Right lobe of liver (tissue), 6 donors: Measurements from ENCODE around the gene MACO1. TPM values are rescaled to one million over a fixed set of nuclear protein-coding genes. Genes with fewer than 3 reads are reported as not detected.
"Not testable (repeated sequence)": the region's sequence is repeated elsewhere in the genome, so short reads cannot be mapped to it uniquely, and the experiment has no call there.

ENCODE experiments used
- ATAC-seq, 4 donors: fragments of 200-7000 bp; cut with Tn5 transposase; one replicate each; pipeline ENCODE4 v1.9.1; 2020; ENCODE audit warnings: mild to moderate bottlenecking in 4 of 4, moderate library complexity in 4 of 4
- DNase-seq, 3 donors: peaks; one replicate each; pipeline ENCODE4 v3.0.0-alpha.2; 2020
- H3K27ac ChIP-seq, 3 donors: fragments of 200-600 bp; one replicate each; pipeline ENCODE4 v1.8.0; 2022
- H3K27me3 ChIP-seq, 2 donors: fragments of 200-600 bp; one replicate each; pipeline ENCODE4 v1.8.0; 2022
- H3K36me3 ChIP-seq, 4 donors: fragments of 200-600 bp; sonication (generic) in 1 of 4; one replicate each; pipeline versions ENCODE4 v1.5.1 to v1.8.0; 2017 to 2022; ENCODE audit warnings: control low read depth in 1 of 4
- H3K4me1 ChIP-seq, 4 donors: fragments of 200-600 bp; sonication (generic) in 1 of 4; one replicate each; pipeline versions ENCODE4 v1.5.1 to v1.8.0; 2017 to 2022; ENCODE audit warnings: control low read depth in 1 of 4
- H3K4me3 ChIP-seq, 3 donors: fragments of 200-600 bp; one replicate each; pipeline ENCODE4 v1.8.0; 2022
- H3K9me3 ChIP-seq, 4 donors: fragments of 200-600 bp; sonication (generic) in 1 of 4; one replicate each; pipeline versions ENCODE4 v1.5.1 to v1.8.0; 2017 to 2022; ENCODE audit warnings: control low read depth in 1 of 4
- POLR2A ChIP-seq: fragments of 450-650 bp; IDR thresholded peaks from one replicate; pipeline ENCODE4 v1.6.1; 2017; ENCODE audit warnings: antibody characterized with exemption, mild to moderate bottlenecking
- WGBS: methylation state at CpG from one replicate; pipeline ENCODE4 v1.1.6; 2018; ENCODE audit warnings: low coverage, low lambda C conversion rate; ENCODE audit not compliant: insufficient coverage; ENCODE audit errors: missing lambda C conversion rate; 5-methylcytosine and 5-hydroxymethylcytosine counted together
- intact Hi-C, 2 donors: fragments of 100-400 bp; cut with DNase I; formaldehyde crosslinking; loops; one replicate each; pipeline versions ENCODE4 v1.11.2 to v1.14.1; 2022
- total RNA-seq, 6 experiments: library from RNA; depleted of rRNA in 2 of 6; stranded (reverse); fragments of >200 nt in 2 of 6; fragmentation: NEBNext Ultra II Directional in 3 of 6; extraction: Animal tissue kit (Norgen Biotek cat#: 25700) in 3 of 6; gene quantifications; one replicate each; pipeline versions ENCODE4 v1.1.0 to v1.2.4, GENCODE V29; 2016 to 2023
- TF ChIP-seq, protein P1 (sequence below), 4 donors: fragments of 200-600 bp in 3 of 4; fragments of 450-650 bp in 1 of 4; IDR thresholded peaks; one replicate each; pipeline versions ENCODE4 v1.5.1 to v1.8.0; 2016 to 2022; ENCODE audit warnings: antibody characterized with exemption in 4 of 4, mild to moderate bottlenecking in 2 of 4
- donor health status: DM: no; HTN: yes; CAD: no.
- donor health status: DM: no; HTN: no; CAD: no.
- donor health status: DM: no; HTN: no; CAD: no.
- donor health status: DM: no; HTN: yes; CAD: no.
- donor health status: DM: no; HTN: yes; CAD: no.

The MACO1 gene
- total RNA-seq, 6 experiments from 2014 or later, result 23.2 to 32.9 (median 27.2) TPM

DNA sequence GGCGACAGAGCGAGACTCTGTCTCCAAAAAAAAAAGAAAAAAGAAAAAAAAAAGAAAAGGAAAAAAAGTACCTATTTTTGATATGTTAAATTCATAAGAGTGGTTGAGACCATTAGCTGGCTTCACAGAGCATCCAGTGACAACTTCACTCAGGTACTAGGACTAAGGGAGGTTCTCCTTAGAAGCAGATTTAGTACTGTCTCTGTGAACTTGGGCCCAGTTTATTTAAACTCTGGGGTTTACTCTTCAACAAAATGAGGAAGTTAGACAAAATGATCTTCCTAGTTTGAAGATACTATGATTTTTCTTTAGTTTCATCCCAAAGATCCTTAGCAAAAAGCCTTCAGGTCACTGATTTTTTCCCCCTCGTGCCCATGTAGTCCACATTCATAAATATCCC lies 21.2 kb downstream of the MACO1 start:
- Histone ChIP-seq H3K9me3 (no peaks in the 10 kb centered on the region), H3K27ac (no peak overlapping the region), H3K4me1 (peaks cover 0 to 15% (median 0%) of the 10 kb centered on the region in 4 donors), H3K36me3 (peaks cover 0 to 34% (median 6%) of the 10 kb centered on the region in 4 donors), H3K4me3 (no peak overlapping the region), H3K27me3 (no peaks in the 10 kb centered on the region)
- WGBS, result 97% methylated on average over 2 of the region's 3 CpGs
- intact Hi-C loops, result no loop called here
- no peak for DNase-seq
- TF ChIP-seq, protein P1, sequence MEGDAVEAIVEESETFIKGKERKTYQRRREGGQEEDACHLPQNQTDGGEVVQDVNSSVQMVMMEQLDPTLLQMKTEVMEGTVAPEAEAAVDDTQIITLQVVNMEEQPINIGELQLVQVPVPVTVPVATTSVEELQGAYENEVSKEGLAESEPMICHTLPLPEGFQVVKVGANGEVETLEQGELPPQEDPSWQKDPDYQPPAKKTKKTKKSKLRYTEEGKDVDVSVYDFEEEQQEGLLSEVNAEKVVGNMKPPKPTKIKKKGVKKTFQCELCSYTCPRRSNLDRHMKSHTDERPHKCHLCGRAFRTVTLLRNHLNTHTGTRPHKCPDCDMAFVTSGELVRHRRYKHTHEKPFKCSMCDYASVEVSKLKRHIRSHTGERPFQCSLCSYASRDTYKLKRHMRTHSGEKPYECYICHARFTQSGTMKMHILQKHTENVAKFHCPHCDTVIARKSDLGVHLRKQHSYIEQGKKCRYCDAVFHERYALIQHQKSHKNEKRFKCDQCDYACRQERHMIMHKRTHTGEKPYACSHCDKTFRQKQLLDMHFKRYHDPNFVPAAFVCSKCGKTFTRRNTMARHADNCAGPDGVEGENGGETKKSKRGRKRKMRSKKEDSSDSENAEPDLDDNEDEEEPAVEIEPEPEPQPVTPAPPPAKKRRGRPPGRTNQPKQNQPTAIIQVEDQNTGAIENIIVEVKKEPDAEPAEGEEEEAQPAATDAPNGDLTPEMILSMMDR (IDR thresholded peaks at IDR 0.05), result no peak
- no peak for TF ChIP-seq POLR2A
- no peak for ATAC-seq

DNA sequence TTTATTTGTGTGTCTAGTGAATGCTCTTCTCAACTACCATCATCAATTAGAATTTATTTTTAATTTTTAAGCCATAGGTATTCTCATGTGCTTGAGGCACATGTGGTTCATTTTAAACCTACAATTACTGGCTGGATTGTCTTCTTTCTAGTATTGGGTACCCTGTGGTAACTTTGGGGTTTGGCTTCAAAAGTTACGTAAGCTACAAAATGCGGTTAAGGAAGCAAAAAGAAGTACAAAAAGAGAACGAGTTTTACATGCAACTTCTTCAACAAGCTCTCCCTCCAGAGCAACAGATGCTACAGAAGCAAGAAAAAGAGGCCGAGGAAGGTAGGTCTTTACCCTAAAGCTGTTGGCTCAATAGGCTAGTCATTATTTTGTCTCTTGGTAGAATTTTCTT lies 25.8 kb downstream of the MACO1 start:
- no peak for TF ChIP-seq POLR2A
- TF ChIP-seq, protein P1 (IDR thresholded peaks at IDR 0.05), result no peak
- Histone ChIP-seq H3K9me3 (no peaks in the 10 kb centered on the region), H3K27me3 (no peaks in the 10 kb centered on the region), H3K4me1 (peaks cover 0 to 53% (median 17%) of the 10 kb centered on the region in 4 donors), H3K36me3 (peaks cover 0 to 14% (median 2%) of the 10 kb centered on the region in 4 donors), H3K27ac (no peak overlapping the region), H3K4me3 (no peak overlapping the region)
- no peak for DNase-seq
- ATAC-seq, result no peak
- 63% methylated on average over 4 of the region's 4 CpGs for WGBS
- intact Hi-C loops, result no loop called here

DNA sequence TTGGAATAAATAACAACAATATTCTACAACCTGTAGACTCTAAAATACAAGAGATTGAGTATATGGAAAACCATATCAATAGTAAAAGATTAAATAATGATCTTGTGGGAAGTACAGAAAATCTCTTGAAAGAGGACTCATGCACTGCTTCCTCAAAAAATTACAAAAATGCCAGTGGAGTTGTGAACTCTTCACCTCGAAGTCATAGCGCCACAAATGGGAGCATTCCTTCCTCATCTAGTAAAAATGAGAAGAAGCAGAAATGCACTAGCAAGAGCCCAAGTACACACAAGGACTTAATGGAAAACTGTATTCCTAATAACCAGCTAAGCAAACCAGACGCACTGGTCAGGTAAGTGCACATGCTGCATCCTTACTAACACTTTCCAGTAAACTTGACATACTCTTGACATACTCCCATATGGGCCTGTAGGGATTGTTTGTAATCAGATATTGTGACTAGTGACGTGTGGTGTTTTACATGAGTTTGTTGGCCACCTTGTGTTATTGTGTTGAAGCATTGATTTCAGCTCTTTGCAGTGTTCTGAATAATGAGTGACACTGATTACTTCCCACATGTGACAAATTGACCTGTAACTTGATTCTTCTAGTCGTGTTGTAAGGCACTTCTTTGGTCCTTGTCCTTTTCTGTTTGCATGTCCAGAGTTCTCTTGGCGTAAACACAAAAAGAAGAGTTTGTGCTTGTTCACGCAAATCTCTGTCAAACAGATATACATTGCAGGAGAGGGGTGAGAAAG lies 28.0 kb downstream of the MACO1 start:
- H3K9me3 ChIP-seq, result no peaks in the 10 kb centered on the region
- peaks cover 0 to 14% (median 2%) of the 10 kb centered on the region in 4 donors for H3K36me3 ChIP-seq
- ATAC-seq, result peak; percentile 74 to 87 (median 76)
- intact Hi-C loops, result no loop called here
- peaks cover 0 to 61% (median 17%) of the 10 kb centered on the region in 4 donors for H3K4me1 ChIP-seq
- no peak overlapping the region for H3K4me3 ChIP-seq
- peak overlapping the region in 2 of 3 donors; percentile 59 to 72 for H3K27ac ChIP-seq
- no peaks in the 10 kb centered on the region for H3K27me3 ChIP-seq
- 33% methylated on average over 7 of the region's 7 CpGs for WGBS
- TF ChIP-seq, protein P1 (IDR thresholded peaks at IDR 0.05), result no peak
- no peak for TF ChIP-seq POLR2A
- no peak for DNase-seq

DNA sequence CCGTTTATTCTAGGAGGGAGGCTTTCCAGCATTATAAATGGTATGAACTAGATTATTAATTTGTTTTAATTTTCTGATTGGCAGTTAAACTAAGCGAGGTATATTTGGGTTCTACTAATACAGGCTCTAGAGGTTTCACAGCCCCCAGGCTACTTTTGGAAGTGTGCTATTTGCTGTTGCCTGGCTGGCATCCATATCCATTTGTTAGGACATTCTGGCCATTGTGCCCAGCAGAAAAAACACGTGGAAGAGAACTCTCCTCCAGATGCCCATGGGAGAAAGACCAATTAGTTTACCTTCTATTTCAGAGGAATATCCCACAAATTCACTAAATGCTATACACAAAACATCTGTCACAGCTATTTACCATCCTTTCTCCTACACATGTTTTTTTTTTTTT lies 29.3 kb downstream of the MACO1 start:
- no peak for TF ChIP-seq POLR2A
- TF ChIP-seq, protein P1 (IDR thresholded peaks at IDR 0.05), result no peak
- H3K4me1 ChIP-seq, result peaks cover 0 to 58% (median 17%) of the 10 kb centered on the region in 4 donors
- ATAC-seq (peak; percentile 49 to 72 (median 61)), DNase-seq (peak in 1 of 3 donors; percentile 67)
- peak overlapping the region in 2 of 3 donors; percentile 59 to 72 for H3K27ac ChIP-seq
- no peak overlapping the region for H3K4me3 ChIP-seq
- intact Hi-C loops, result no loop called here
- 39% methylated on average over 3 of the region's 3 CpGs for WGBS
- H3K9me3 ChIP-seq, result no peaks in the 10 kb centered on the region
- no peaks in the 10 kb centered on the region for H3K27me3 ChIP-seq
- peaks cover 0 to 8% (median 2%) of the 10 kb centered on the region in 4 donors for H3K36me3 ChIP-seq

DNA sequence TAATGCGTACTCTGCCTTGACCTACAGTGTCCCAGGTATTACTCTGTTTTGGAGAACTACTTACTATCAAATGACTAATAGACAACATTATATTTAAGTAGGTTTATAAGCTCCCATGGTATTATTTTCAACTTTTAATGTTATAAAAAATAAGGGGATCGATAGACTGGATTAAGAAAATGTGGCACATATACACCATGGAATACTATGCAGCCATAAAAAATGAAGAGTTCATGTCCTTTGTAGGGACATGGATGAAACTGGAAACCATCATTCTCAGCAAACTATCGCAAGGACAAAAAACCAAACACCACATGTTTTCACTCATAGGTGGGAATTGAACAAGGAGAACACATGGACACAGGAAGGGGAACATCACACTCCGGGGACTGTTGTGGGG lies 30.1 kb downstream of the MACO1 start:
- Histone ChIP-seq H3K4me1 (peaks cover 0 to 50% (median 17%) of the 10 kb centered on the region in 4 donors), H3K27ac (peak overlapping the region in 1 of 3 donors; percentile 72)
- H3K9me3 ChIP-seq, DNase-seq, intact Hi-C loops, ATAC-seq, H3K27me3 ChIP-seq, H3K4me3 ChIP-seq, H3K36me3 ChIP-seq: not testable (repeated sequence)
- 69% methylated on average over 3 of the region's 4 CpGs for WGBS
